GM23248 (cell line): ENCODE measurements around the gene IQCK. TPM values are rescaled to one million over a fixed set of nuclear protein-coding genes. Genes with fewer than 3 reads are reported as not detected.

Experiments used
- DNase-seq: peaks from one replicate; pipeline ENCODE4 v3.0.0-alpha.2; 2015
- H2AFZ ChIP-seq: fragments of 200-600 bp; sonication (generic); 2 replicates; pipeline ENCODE4 v1.6.1; 2016; ENCODE audit warnings: antibody characterized with exemption
- H3F3A ChIP-seq: fragments of 200-600 bp; sonication (generic); 2 replicates; pipeline ENCODE4 v1.6.1; 2016; ENCODE audit warnings: mild to moderate bottlenecking, antibody characterized with exemption, mixed run types; ENCODE audit not compliant: insufficient read depth
- H3K27ac ChIP-seq: fragments of 200-600 bp; sonication (generic); 2 replicates; pipeline ENCODE4 v1.5.1; 2016; ENCODE audit warnings: mild to moderate bottlenecking
- H3K27me3 ChIP-seq: fragments of 200-600 bp; sonication (generic); replicated peaks from 2 replicates; pipeline ENCODE4 v1.6.1; 2016; ENCODE audit warnings: mild to moderate bottlenecking; ENCODE audit not compliant: insufficient read depth
- H3K36me3 ChIP-seq: fragments of 200-600 bp; sonication (generic); 2 replicates; pipeline ENCODE4 v1.6.1; 2016; ENCODE audit warnings: low read depth, mild to moderate bottlenecking
- H3K4me1 ChIP-seq: fragments of 200-600 bp; sonication (generic); 2 replicates; pipeline ENCODE4 v1.6.1; 2016; ENCODE audit warnings: mild to moderate bottlenecking; ENCODE audit not compliant: insufficient read depth
- H3K4me2 ChIP-seq: fragments of 200-600 bp; sonication (generic); one replicate; pipeline ENCODE4 v1.6.1; 2016; ENCODE audit warnings: mild to moderate bottlenecking; ENCODE audit not compliant: unreplicated experiment
- H3K4me3 ChIP-seq: fragments of 200-600 bp; sonication (generic); 2 replicates; pipeline ENCODE4 v1.5.1; 2016; ENCODE audit warnings: mild to moderate bottlenecking
- H3K79me2 ChIP-seq: fragments of 200-600 bp; sonication (generic); 2 replicates; pipeline ENCODE4 v1.6.1; 2016; ENCODE audit warnings: mild to moderate bottlenecking; ENCODE audit not compliant: insufficient read depth
- H3K9ac ChIP-seq: fragments of 200-600 bp; sonication (generic); 2 replicates; pipeline ENCODE4 v1.6.1; 2016; ENCODE audit warnings: mild to moderate bottlenecking
- H3K9me2 ChIP-seq: fragments of 200-600 bp; sonication (generic); 2 replicates; pipeline ENCODE4 v1.6.1; 2016; ENCODE audit warnings: mixed run types, mild to moderate bottlenecking, moderate library complexity; ENCODE audit not compliant: insufficient read depth
- H3K9me3 ChIP-seq: fragments of 200-600 bp; sonication (generic); one replicate; pipeline ENCODE4 v1.6.1; 2017; ENCODE audit warnings: low read depth
- H4K20me1 ChIP-seq: fragments of 200-600 bp; sonication (generic); 2 replicates; pipeline ENCODE4 v1.6.0; 2016; ENCODE audit not compliant: insufficient read depth
- EZH2 ChIP-seq: fragments of 200-600 bp; sonication (generic); IDR thresholded peaks from 2 replicates; pipeline ENCODE4 v1.6.1; 2018; ENCODE audit warnings: antibody characterized with exemption, mild to moderate bottlenecking; ENCODE audit not compliant: insufficient read depth, poor library complexity, severe bottlenecking
- EZH2phosphoT487 ChIP-seq: fragments of 200-600 bp; sonication (generic); IDR thresholded peaks from 2 replicates; pipeline ENCODE4 v1.6.1; 2018; ENCODE audit warnings: antibody characterized with exemption, moderate library complexity, mild to moderate bottlenecking, low read depth; ENCODE audit not compliant: insufficient read depth
- WGBS, 2 experiments: methylation state at CpG; one replicate each; pipeline ENCODE4 v1.1.6; 2015 to 2017; ENCODE audit warnings: low lambda C conversion rate in 2 of 2, low coverage in 1 of 2; ENCODE audit errors: missing lambda C conversion rate in 2 of 2; 5-methylcytosine and 5-hydroxymethylcytosine counted together
- in situ Hi-C: fragments of 300-500 bp; cut with MboI; formaldehyde crosslinking; loops from 2 replicates; pipeline ENCODE4 v1.15.0; 2020
- polyA plus RNA-seq: library from polyadenylated mRNA; unstranded; fragments of >200 nt; fragmentation: Nextera tagmentation; extraction: Ambion mirVana; gene quantifications from 2 replicates; pipeline ENCODE4 v1.2.1, GENCODE V29; 2016
- total RNA-seq: library from RNA; depleted of rRNA; stranded (reverse); fragments of >200 nt; shearing (Covaris generic); gene quantifications from 2 replicates; pipeline ENCODE4 v1.2.3, GENCODE V29; 2014

The IQCK gene
- total and polyA plus RNA-seq, 2 experiments from 2014 or later, result 9.7 to 9.8 TPM

- 1 to 2% methylated on average over 13 to 21 of the region's 21 CpGs for WGBS, 2 experiments
- peak overlapping the region; percentile 95 for H3K9ac ChIP-seq
- peaks cover 8% of the 10 kb centered on the region; the same call in 1 of the 2 replicates for H3F3A ChIP-seq
- H3K4me1 ChIP-seq, result peaks cover 13% of the 10 kb centered on the region; the same call in 1 of the 2 replicates
- no peaks in the 10 kb centered on the region for H4K20me1 ChIP-seq
- in situ Hi-C loops, result loop anchor here (10.0 kb wide), 1 partner anchor 166 kb away; the partner anchor contains the start of gene GPRC5B
- H3K79me2 ChIP-seq, result peaks cover 59% of the 10 kb centered on the region
- H3K9me3 ChIP-seq, result no peaks in the 10 kb centered on the region
- H3K4me2 ChIP-seq, result peak overlapping the region; percentile 93
- peak overlapping the region; percentile 93 for H3K4me3 ChIP-seq
- peak overlapping the region; percentile 86 for H3K27ac ChIP-seq
- H3K36me3 ChIP-seq, result peaks cover 4% of the 10 kb centered on the region; the same call in 1 of the 2 replicates
- no peak for TF ChIP-seq EZH2
- no peak for TF ChIP-seq EZH2phosphoT487
- H3K27me3 ChIP-seq, result no peaks in the 10 kb centered on the region
- peak; percentile 52 for DNase-seq
- no peaks in the 10 kb centered on the region for H3K9me2 ChIP-seq
- H2AFZ ChIP-seq, result peak overlapping the region; percentile 100
Observed at GRCh38 chr16:19718624-19718965, 524 bp downstream of the IQCK start.

- no peak overlapping the region for H3K9ac ChIP-seq
- WGBS, 2 experiments, result 80 to 83% methylated on average over 11 of the region's 11 CpGs
- H2AFZ ChIP-seq, result no peak overlapping the region
- in situ Hi-C loops, result no loop called here
- H3F3A ChIP-seq, result peaks cover 4% of the 10 kb centered on the region; the same call in 1 of the 2 replicates
- DNase-seq, result no peak
- no peak overlapping the region for H3K4me3 ChIP-seq
- no peaks in the 10 kb centered on the region for H4K20me1 ChIP-seq
- peaks cover 4% of the 10 kb centered on the region; the same call in 1 of the 2 replicates for H3K4me1 ChIP-seq
- no peaks in the 10 kb centered on the region for H3K36me3 ChIP-seq
- peaks cover 22% of the 10 kb centered on the region for H3K79me2 ChIP-seq
- TF ChIP-seq EZH2 (no peak), EZH2phosphoT487 (no peak)
- no peaks in the 10 kb centered on the region for H3K9me3 ChIP-seq
- H3K4me2 ChIP-seq, result no peak overlapping the region
- H3K9me2 ChIP-seq, result no peaks in the 10 kb centered on the region
- H3K27ac ChIP-seq, result no peak overlapping the region
- H3K27me3 ChIP-seq, result no peaks in the 10 kb centered on the region
Observed at GRCh38 chr16:19722269-19722952, 4.3 kb downstream of the IQCK start.

- Histone ChIP-seq H3F3A (no peaks in the 10 kb centered on the region), H3K4me3 (no peak overlapping the region), H3K9me3 (no peaks in the 10 kb centered on the region), H3K79me2 (peaks cover 19% of the 10 kb centered on the region), H2AFZ (no peak overlapping the region), H3K4me2 (no peak overlapping the region), H3K36me3 (no peaks in the 10 kb centered on the region), H3K9me2 (no peaks in the 10 kb centered on the region), H3K9ac (no peak overlapping the region), H3K27ac (no peak overlapping the region), H3K4me1 (peaks cover 4% of the 10 kb centered on the region; the same call in 1 of the 2 replicates), H4K20me1 (no peaks in the 10 kb centered on the region), H3K27me3 (no peaks in the 10 kb centered on the region)
- WGBS, 2 experiments, result 83 to 87% methylated on average over 7 of the region's 7 CpGs
- TF ChIP-seq EZH2, result no peak
- TF ChIP-seq EZH2phosphoT487, result no peak
- no peak for DNase-seq
- in situ Hi-C loops, result no loop called here
Observed at GRCh38 chr16:19722981-19723380, 4.9 kb downstream of the IQCK start.

- WGBS, 2 experiments, result 94 to 96% methylated on average over 3 of the region's 3 CpGs
- no peak overlapping the region for H3K27ac ChIP-seq
Observed at GRCh38 chr16:19728636-19728965, 10.5 kb downstream of the IQCK start.

More at GRCh38 chr16:19728636-19728965, 10.5 kb downstream of the IQCK start:
- no peaks in the 10 kb centered on the region for H3K9me3 ChIP-seq
- H3K4me1 ChIP-seq, result no peaks in the 10 kb centered on the region
- DNase-seq, result no peak
- no peak for TF ChIP-seq EZH2phosphoT487
- no peak for TF ChIP-seq EZH2
- in situ Hi-C loops, result loop anchor here (25.0 kb wide), 1 partner anchor 109 kb away; no protein-coding TSS in a partner anchor
- no peaks in the 10 kb centered on the region for H3K36me3 ChIP-seq
- no peaks in the 10 kb centered on the region for H3F3A ChIP-seq
- no peak overlapping the region for H3K4me3 ChIP-seq
- no peaks in the 10 kb centered on the region for H3K79me2 ChIP-seq
- no peak overlapping the region for H2AFZ ChIP-seq
- H3K9ac ChIP-seq, result no peak overlapping the region
- H3K9me2 ChIP-seq, result no peaks in the 10 kb centered on the region
- no peak overlapping the region for H3K4me2 ChIP-seq
- H3K27me3 ChIP-seq, result no peaks in the 10 kb centered on the region
- no peaks in the 10 kb centered on the region for H4K20me1 ChIP-seq
